DMS 273 (cell line): Measurements from ENCODE around the gene EHD1.

Experiments
- DNase-seq: peaks from one replicate; lab custom pipeline; 2025; ENCODE audit not compliant: unreplicated experiment; lab: John Stamatoyannopoulos, UW

The EHD1 gene

DNA sequence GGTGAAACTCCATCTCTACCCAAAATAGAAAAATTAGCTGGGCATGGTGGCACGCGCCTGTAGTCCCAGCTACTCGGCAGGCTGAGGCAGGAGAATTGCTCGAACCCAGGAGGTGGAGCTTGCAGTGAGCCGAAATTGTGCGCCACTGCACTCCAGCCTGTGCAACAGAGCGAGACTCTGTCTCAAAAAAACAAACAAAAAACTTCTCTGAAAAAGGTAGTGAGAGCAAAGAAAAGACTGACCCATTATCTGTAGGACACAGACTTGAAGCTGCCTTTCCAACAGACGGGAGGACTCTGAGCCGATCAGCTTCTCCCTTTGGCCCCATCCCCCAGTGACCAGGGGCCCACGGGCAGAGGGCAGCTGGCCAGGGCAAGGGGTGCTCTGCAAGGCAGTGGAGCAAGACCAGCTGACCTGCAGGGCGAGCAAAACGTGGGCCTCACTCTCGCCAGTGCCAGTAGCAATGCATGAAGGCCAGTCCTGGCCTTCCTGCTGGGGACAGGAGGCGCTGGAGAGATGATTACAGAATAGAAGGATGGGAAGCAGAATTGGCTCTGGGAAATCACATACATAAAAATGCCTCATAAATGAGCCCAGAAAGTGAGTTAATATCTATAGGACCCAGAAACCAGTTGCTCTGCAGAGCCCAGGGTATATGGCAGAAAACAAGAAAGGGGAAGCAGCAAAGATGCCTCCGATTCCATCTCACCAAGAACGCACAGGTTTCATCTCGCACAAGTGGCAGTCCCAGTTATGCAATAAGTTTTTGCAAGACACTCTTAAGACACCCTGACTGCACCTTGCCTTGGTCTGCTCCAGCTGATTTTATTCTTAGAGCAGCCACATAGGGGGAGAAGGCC is 2.8 kb downstream of the EHD1 start:
- DNase-seq: no peak

DNA sequence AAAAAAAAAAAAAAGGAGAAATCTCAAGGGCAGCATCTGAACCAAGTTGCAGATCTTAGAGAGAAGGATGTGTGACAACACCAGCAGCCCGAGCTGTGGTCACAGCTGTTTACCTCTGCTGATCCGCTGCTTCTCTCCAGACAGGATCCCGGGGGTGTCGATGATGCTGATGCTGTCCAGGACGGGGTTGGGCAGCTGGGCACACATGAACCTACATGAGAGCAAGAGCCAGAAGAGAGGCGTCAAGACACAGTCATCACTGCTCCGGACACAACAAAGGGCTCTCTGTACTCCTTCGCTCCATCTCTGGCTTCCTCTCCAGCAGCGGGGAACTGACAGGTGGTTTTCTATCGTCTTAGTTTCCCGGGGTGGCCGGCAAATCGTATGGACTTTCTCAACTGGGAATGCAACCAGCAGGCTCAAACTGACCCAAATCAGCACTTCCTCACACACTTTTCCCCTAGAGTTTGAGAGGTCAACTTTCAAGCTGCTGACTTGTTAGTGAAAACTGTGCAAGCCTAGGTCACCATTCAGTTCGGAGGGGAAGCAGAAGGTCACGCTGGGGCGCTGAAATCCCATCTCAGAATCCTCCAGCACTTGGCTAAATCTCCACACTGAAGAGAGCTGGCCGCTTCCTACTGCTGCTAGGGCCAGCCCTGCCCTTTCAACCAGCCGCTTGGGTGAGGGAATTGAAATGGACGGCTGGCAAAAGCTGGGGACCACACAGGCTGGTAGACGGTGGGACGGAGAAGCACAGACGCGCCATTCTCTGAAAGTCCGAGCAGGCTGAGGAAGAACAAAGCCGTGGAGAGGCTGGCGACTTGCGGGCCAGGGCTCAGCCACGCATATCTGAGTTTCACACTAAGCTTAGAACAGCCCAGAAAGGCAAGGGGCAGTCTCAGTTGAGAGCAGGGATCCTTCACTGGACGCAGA is 3.8 kb downstream of the EHD1 start:
- DNase-seq: no peak

- no peak for DNase-seq
Measured at GRCh38 chr11:64872790-64873488, 5.5 kb downstream of the EHD1 start.

- no peak for DNase-seq
Measured at GRCh38 chr11:64871492-64871891, 6.9 kb downstream of the EHD1 start.

DNA sequence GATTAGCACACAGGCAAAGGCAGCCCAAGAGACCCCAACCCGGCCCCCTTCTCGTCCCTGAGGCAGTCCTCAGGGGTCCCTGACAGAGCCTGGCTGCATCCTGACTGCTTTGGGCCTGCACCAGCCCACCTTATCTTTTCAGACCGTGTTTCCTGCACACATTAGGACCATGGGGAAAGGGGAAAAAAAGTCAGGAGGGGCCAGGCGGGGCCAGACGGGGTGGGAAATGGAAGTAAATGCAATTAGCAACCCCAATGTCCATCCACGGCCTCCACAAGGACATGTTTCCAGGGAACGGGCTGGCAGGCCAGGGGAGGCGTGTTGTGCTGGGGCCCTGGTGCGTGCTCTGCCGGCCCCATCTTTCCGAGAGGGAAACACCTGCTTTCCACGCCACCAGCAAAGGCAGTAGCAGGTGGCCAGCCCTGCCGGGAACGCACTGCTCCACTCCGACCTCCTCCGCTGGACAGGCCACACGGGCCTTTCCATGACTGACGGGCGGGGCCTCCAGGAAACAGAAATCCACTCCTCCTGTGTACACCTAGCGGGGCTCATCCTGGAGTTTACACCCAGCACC is 7.4 kb downstream of the EHD1 start:
- DNase-seq: no peak

DNA sequence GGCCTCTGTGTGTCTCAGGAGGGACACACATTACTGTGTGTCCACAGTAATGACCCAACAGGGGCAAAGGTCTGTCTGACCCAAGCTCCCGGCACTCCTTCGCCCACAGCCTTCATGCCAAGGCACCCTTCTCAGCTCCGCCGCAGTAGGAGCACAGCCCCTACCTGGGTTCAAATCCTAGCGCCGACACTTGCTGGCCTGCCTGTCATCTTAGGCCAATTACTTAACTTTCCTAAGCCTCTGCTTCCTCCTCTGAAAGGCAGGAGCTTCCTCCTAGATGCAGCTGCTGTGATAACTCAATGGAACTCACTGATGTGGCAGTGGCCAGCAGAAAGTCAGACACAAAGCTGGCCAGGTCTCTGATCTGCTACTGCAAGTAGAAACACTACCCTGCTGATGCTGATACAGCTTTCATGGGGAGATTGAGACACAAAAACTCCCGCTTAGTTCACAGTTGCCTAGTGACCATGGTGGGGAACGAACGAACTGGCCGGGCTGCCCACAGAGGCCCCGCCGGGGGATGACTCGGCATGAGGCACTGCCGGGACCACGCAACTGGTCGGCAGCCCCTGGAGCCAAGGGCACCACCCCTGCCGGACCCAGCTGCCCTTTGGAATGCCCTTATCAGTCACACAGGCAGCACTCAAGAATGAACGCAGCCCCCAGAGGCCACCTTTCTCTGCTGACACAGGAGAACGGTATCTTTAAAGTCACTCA is 8.1 kb downstream of the EHD1 start:
- no peak for DNase-seq

GRCh38 chr11:64869571-64870175 is 8.7 kb downstream of the EHD1 start:
- DNase-seq: peak; percentile 36

- DNase-seq: peak; percentile 64
Measured at GRCh38 chr11:64868904-64869570, 9.4 kb downstream of the EHD1 start.

DNA sequence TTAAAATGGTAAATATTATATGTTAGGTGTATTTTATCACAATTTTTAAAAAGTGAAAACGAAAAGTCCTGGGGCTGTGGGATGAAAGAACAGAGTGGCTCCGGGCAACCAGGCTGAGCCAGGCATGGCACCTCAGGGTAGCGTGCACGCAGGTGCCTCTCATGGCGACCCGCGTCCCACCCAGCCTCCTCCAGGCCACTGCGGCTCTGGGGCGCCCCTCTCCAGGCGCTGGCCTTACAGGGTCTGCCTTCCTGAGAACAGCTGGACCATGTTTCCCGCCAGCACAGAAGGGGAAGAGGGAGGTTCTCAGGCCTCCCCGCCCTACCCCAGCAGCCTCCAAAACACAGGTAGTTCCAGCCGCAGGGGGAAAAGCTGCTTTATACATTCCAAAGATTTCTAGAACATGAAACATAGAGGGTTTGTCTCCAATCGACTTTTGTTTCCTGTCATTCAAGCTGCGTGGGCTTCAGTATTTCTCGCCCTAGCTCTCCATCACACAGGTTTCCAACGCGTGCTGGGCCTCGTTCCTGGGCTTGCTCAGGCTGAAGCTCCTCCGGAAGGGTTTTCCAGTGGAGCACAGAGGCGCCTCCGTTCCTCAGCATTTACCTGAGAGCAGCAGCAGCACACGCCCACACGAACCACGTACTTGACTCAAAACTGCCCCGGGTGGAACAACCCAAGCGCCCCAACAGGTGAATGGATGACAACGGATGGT is 10.5 kb downstream of the EHD1 start:
- no peak for DNase-seq

DNA sequence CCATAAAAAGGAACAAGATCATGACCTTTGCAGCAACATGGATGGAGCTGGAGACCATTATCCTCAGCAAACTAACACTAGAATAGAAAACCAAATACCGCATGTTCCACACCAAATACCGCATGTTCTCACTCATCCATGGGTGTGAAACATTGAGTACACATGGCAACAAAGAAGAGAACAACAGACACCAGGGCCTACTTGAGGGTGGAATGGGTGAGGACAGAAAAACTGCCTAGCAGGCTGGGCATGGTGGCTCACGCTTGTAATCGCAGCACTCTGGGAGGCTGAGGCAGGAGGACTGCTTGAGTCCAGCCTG is 12.3 kb downstream of the EHD1 start:
- no peak for DNase-seq

DNA sequence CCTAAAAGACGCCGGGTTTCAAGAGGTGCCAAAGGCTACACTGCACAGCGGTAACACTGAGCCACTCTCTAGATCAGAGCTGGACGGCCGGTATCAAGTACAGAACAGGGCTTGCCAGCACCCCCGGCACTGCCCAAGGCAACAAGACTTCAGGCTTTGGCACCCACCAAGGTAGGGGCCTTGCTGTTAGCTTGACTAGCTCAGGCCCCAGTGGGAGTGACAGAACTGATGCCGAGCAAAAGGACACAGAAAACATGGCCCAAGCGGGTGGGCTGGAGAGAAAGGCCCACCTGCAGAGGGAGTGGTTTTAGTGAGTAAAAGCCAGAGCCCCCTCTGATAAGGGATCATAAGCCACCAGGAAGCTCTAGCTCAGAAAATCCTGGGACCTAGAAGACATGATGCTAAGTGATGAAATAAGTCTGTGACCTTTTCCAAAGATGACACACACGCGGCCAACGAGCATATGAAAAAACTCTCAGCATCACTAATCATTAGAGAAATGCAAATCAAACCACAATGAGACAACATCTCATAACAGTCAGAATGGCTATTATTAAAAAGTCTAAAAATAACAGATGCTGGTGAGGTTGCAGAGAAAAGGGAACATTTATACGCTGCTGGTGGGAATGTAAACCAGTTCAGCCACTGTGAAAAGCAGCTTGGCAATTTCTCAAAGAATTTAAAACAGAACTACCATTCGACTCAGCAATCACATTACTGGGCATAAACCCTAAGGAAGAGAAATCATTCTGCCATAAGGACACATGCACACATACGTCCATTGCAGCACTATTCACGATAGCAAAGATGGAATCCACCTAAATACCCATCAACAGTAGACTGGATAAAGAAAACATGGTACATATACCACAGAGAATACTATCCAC is 12.9 kb downstream of the EHD1 start:
- no peak for DNase-seq

- peak; percentile 61 for DNase-seq
Measured at GRCh38 chr11:64864473-64865285, 13.7 kb downstream of the EHD1 start.

DNA sequence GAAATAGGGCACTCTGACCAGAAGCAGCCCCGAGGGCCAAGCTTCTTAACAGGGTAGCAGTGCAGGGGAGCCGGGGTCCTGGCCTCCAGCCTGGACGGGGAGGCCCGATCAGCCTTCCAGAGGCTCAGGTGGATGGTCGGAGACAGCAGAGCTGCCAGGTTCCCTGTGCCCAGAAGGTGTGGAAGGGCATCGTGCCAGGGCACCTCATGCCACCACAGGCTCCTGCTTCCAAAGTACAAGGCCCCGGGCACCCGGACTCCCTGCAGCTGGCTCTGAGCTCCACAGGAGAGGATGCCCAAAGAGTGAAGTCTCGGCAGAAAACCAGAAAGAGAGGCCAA is 14.3 kb downstream of the EHD1 start:
- peak; percentile 61 for DNase-seq

DNA sequence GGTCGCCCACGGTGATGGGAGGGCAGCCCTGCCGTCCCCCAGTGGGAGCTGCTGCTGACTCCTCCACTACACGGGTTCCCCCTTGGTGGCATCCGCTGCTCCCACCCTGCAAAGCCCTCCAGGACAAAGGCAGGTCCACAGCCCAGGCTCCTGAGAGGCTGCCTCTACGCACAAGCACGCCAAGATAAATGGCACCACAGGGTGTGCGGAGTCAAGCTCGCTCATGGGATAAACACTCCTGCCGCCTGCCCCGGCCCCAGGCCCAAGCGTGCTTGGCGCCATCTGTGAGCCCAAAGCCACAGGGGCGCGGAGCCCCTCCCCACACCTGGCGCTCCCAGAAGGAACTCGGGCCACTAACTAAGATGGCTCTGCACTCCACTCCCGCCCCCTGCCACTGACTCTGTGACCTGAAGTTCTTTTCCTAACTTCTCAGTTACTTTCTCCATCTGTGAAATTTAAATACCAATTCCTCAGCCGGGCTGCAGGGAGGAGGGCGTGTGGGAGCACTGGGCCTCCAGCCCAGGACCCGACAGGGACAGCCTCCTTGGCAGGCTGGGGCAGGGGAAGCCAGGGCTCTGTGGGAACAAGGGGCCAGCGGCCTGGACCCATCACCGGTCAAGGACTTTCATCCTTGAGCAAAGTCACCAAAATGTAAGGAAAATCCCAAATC is 14.9 kb downstream of the EHD1 start:
- peak; percentile 87 for DNase-seq

GRCh38 chr11:64862987-64863390 is 15.4 kb downstream of the EHD1 start:
- peak; percentile 75 for DNase-seq

GRCh38 chr11:64861227-64861975 is 17.0 kb downstream of the EHD1 start:
- no peak for DNase-seq
